ENCODE data around the gene ZNF71. TPM values are rescaled to one million over a fixed set of nuclear protein-coding genes. Genes with fewer than 3 reads are reported as not detected.
A peak's percentile ranks its signal among the peaks of the same experiment; 100 is the strongest.
"Not testable (repeated sequence)": the region's sequence is repeated elsewhere in the genome, so short reads cannot be mapped to it uniquely, and the experiment has no call there.

Gene ZNF71
- total RNA-seq, 2 experiments from 2014 or later, result 4.4 to 4.6 TPM

- CTCF ChIA-PET, result no interaction called here
- Mint-ChIP-seq H3K9me3 (ENCODE audit: low read depth) (peaks cover 22% of the 10 kb centered on the region), H3K4me3 (no peak overlapping the region), H3K36me3 (ENCODE audit: low read depth) (peaks cover 55% of the 10 kb centered on the region), H3K27me3 (no peaks in the 10 kb centered on the region), H3K27ac (no peak overlapping the region), H3K4me1 (no peaks in the 10 kb centered on the region)
- intact Hi-C loops (cut with DNase I, micrococcal nuclease), result no loop called here
- DNase-seq (no peak), ATAC-seq (no peak)
- POLR2A ChIA-PET, result no interaction called here
Measured at GRCh38 chr19:56664511-56664910, 69.4 kb downstream of the ZNF71 start.

- no peak for ATAC-seq
- CTCF ChIA-PET, result no interaction called here
Measured at GRCh38 chr19:56667311-56667870, 72.3 kb downstream of the ZNF71 start.

GRCh38 chr19:56668676-56669075 is 73.6 kb downstream of the ZNF71 start:
- no peak for ATAC-seq
- H3K27ac Mint-ChIP-seq, result no peak overlapping the region

More at GRCh38 chr19:56667311-56667870, 72.3 kb downstream of the ZNF71 start:
- intact Hi-C loops (cut with DNase I, micrococcal nuclease), result no loop called here
- DNase-seq, result no peak
- POLR2A ChIA-PET, result no interaction called here
- Mint-ChIP-seq H3K27me3 (no peaks in the 10 kb centered on the region), H3K4me3 (no peak overlapping the region), H3K9me3 (ENCODE audit: low read depth) (peaks cover 14% of the 10 kb centered on the region), H3K27ac (no peak overlapping the region), H3K36me3 (ENCODE audit: low read depth) (peaks cover 48% of the 10 kb centered on the region), H3K4me1 (peaks cover 11% of the 10 kb centered on the region)

GRCh38 chr19:56670401-56670960 is 75.4 kb downstream of the ZNF71 start:
- DNase-seq (no peak), ATAC-seq (no peak)
- Mint-ChIP-seq H3K4me3 (peak overlapping the region; percentile 84), H3K27me3 (no peaks in the 10 kb centered on the region), H3K9me3 (ENCODE audit: low read depth) (peaks cover 8% of the 10 kb centered on the region), H3K27ac (peak overlapping the region; percentile 26), H3K4me1 (peaks cover 11% of the 10 kb centered on the region), H3K36me3 (ENCODE audit: low read depth) (peaks cover 25% of the 10 kb centered on the region)
- intact Hi-C loops (cut with DNase I, micrococcal nuclease), result loop anchor here in 1 of 2 experiments (2.0 kb wide), 2 partner anchors 164 to 356 kb away; partner anchors contain the start of genes ZNF471 and ZSCAN5A
- ChIA-PET POLR2A (no interaction called here), CTCF (no interaction called here)

More at GRCh38 chr19:56668676-56669075, 73.6 kb downstream of the ZNF71 start:
- no peak for DNase-seq
- Mint-ChIP-seq H3K4me1 (peaks cover 11% of the 10 kb centered on the region), H3K36me3 (ENCODE audit: low read depth) (peaks cover 40% of the 10 kb centered on the region), H3K9me3 (ENCODE audit: low read depth) (peaks cover 13% of the 10 kb centered on the region), H3K4me3 (no peak overlapping the region), H3K27me3 (no peaks in the 10 kb centered on the region)
- intact Hi-C loops (cut with DNase I, micrococcal nuclease), result no loop called here
- POLR2A ChIA-PET, result no interaction called here
- CTCF ChIA-PET, result interaction anchor here (0.6 kb wide), 1 partner anchor 200 kb away, joined by 3 read pairs; no protein-coding TSS in a partner anchor

- ChIA-PET CTCF (no interaction called here), POLR2A (no interaction called here)
- Mint-ChIP-seq H3K27ac (peak overlapping the region; percentile 87), H3K4me1 (peaks cover 11% of the 10 kb centered on the region), H3K36me3 (ENCODE audit: low read depth) (peaks cover 22% of the 10 kb centered on the region), H3K9me3 (ENCODE audit: low read depth) (peaks cover 7% of the 10 kb centered on the region), H3K4me3 (peak overlapping the region; percentile 84), H3K27me3 (no peaks in the 10 kb centered on the region)
- peak; percentile 55 for ATAC-seq
- intact Hi-C loops (cut with DNase I, micrococcal nuclease), result loop anchor here in 1 of 2 experiments (1.0 to 2.0 kb wide), 7 partner anchors 76 to 356 kb away; partner anchors contain the start of genes ZFP28, ZNF470, ZNF471 and ZNF582
- peak; percentile 10 for DNase-seq
Measured at GRCh38 chr19:56670961-56671612, 76.0 kb downstream of the ZNF71 start.

- H3K27ac Mint-ChIP-seq, result peak within 1 kb of the TSS; percentile 87
- DNase-seq (peak; percentile 94), ATAC-seq (peak; percentile 96)
- ChIA-PET POLR2A (interaction anchor here (0.7 kb wide), 1 partner anchor 77 kb away, joined by 5 read pairs; the partner anchor contains the start of gene ZNF71), CTCF (no interaction called here)
- peak within 1 kb of the TSS; percentile 84 for H3K4me3 Mint-ChIP-seq
- peaks cover 18% of the 10 kb centered on the region for H3K36me3 Mint-ChIP-seq (ENCODE audit: low read depth)
- H3K4me1 Mint-ChIP-seq, result peaks cover 11% of the 10 kb centered on the region
- no peaks in the 10 kb centered on the region for H3K27me3 Mint-ChIP-seq
- peaks cover 7% of the 10 kb centered on the region for H3K9me3 Mint-ChIP-seq (ENCODE audit: low read depth)
- intact Hi-C loops (cut with DNase I, micrococcal nuclease), result loop anchor here in 1 of 2 experiments (1.0 to 2.0 kb wide), 7 partner anchors 76 to 357 kb away; partner anchors contain the start of genes ZFP28, ZNF470, ZNF471 and ZNF582
Measured at GRCh38 chr19:56671613-56671994, 76.5 kb downstream of the ZNF71 start, which contains the start of gene ZNF835. Gene ZNF835 (minus strand): TSS chr19:56671757. CDS start chr19:56665198, 6,559 bp downstream.

GRCh38 chr19:56672610-56673009 is 77.5 kb downstream of the ZNF71 start:
- ATAC-seq; H3K4me3 Mint-ChIP-seq; H3K27me3 Mint-ChIP-seq; POLR2A ChIA-PET; DNase-seq; CTCF ChIA-PET; H3K9me3 Mint-ChIP-seq (ENCODE audit: low read depth); intact Hi-C loops (cut with DNase I, micrococcal nuclease); H3K27ac Mint-ChIP-seq: not testable (repeated sequence)
- Mint-ChIP-seq H3K4me1 (peaks cover 11% of the 10 kb centered on the region), H3K36me3 (ENCODE audit: low read depth) (peaks cover 18% of the 10 kb centered on the region)

Other genes with a start within 250 kb of the ZNF71 start
- 1 to 10 TPM in 1 of 2 experiments, under 1 TPM in 1; 0.98 to 1.8 TPM for gene ZNF582, start 201.8 kb upstream of the ZNF71 start, total RNA-seq
- 1 to 10 TPM; 2.1 to 3.0 TPM for gene ZNF583, start 191.0 kb upstream of the ZNF71 start, total RNA-seq
- gene ZNF667, start 118.0 kb upstream of the ZNF71 start, total RNA-seq, result 1 to 10 TPM; 3.2 to 4.1 TPM
- 1 to 10 TPM; 1.4 to 1.5 TPM for gene ZNF471, start 87.4 kb upstream of the ZNF71 start, total RNA-seq
- 1 to 10 TPM; 3.1 to 4.4 TPM for gene ZFP28, start 56.4 kb upstream of the ZNF71 start, total RNA-seq
- gene ZNF470, start 27.8 kb upstream of the ZNF71 start, total RNA-seq, result 1 to 10 TPM; 5.0 to 5.6 TPM
- not detected for gene SMIM17, start 47.9 kb downstream of the ZNF71 start, total RNA-seq
- gene ZNF835, start 76.5 kb downstream of the ZNF71 start, total RNA-seq, result 1 to 10 TPM; 2.8 to 4.5 TPM
- not detected for gene PEG3, start 245.4 kb downstream of the ZNF71 start, total RNA-seq
- not detected for gene ZIM2, start 245.4 kb downstream of the ZNF71 start, total RNA-seq

Data from activated CD4-positive, alpha-beta T cell treated with anti-CD3 and anti-CD28 coated beads for 36 hours (primary cell).